Upper lobe of right lung (tissue), 1 donor: Measurements from ENCODE around the gene NDUFB7. TPM values are rescaled to one million over a fixed set of nuclear protein-coding genes. Genes with fewer than 3 reads are reported as not detected.
A peak's percentile ranks its signal among the peaks of the same experiment; 100 is the strongest.
"Not testable (repeated sequence)": the region's sequence is repeated elsewhere in the genome, so short reads cannot be mapped to it uniquely, and the experiment has no call there.

ENCODE experiments used
- ATAC-seq: fragments of 200-7000 bp; cut with Tn5 transposase; one replicate; pipeline ENCODE4 v1.9.1; 2020; ENCODE audit warnings: mild to moderate bottlenecking, moderate library complexity
- DNase-seq: peaks from one replicate; pipeline ENCODE4 v3.0.0-alpha.2; 2020
- H3K27ac ChIP-seq: fragments of 200-600 bp; one replicate; pipeline ENCODE4 v1.8.0; 2022
- H3K27me3 ChIP-seq: fragments of 200-600 bp; one replicate; pipeline ENCODE4 v1.8.0; 2022; ENCODE audit warnings: mild to moderate bottlenecking
- H3K36me3 ChIP-seq: fragments of 200-600 bp; one replicate; pipeline ENCODE4 v1.8.0; 2022
- H3K4me1 ChIP-seq: fragments of 200-600 bp; one replicate; pipeline ENCODE4 v1.8.0; 2022
- H3K4me3 ChIP-seq: fragments of 200-600 bp; one replicate; pipeline ENCODE4 v1.8.0; 2022; ENCODE audit warnings: mild to moderate bottlenecking
- H3K9me3 ChIP-seq: fragments of 200-600 bp; one replicate; pipeline ENCODE4 v1.8.0; 2022
- intact Hi-C: fragments of 100-400 bp; cut with DNase I; formaldehyde crosslinking; loops from one replicate; pipeline ENCODE4 v1.11.0; 2022
- total RNA-seq: library from RNA; stranded (reverse); fragmentation: NEBNext Ultra II Directional; extraction: Animal tissue kit (Norgen Biotek cat#: 25700); gene quantifications from one replicate; pipeline ENCODE4 v1.2.1, GENCODE V29; 2021
- TF ChIP-seq, protein P1 (sequence below): fragments of 200-600 bp; IDR thresholded peaks from one replicate; pipeline ENCODE4 v1.8.0; 2022; ENCODE audit warnings: antibody characterized with exemption
- donor health status: DM: no; HTN: yes; CAD: no; lungs with severe emphysema.

NDUFB7 gene
- total RNA-seq, 1 donor from 2014 or later: 113 TPM

DNA sequence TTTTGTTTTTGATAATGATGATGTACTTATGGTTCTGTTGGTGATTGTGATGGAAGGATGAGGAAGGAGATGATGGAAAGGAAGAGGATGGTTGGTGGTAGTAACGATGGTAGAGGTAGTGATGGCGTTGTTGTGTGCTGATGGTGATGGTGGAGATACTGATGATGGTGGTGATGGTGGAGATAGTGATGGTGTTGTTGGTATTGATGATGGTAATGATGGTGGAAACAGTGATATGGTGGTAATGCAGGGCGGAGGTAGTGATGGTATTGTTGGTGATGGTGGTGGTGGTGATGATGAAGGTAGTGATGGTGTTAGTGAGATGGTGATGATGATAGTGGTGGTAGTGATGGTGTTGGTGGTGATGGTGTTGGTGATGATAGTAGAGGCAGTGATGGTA lies 23.7 kb upstream of the NDUFB7 start:
- Histone ChIP-seq H3K36me3 (no peaks in the 10 kb centered on the region), H3K4me1 (no peaks in the 10 kb centered on the region), H3K9me3 (no peaks in the 10 kb centered on the region), H3K27me3 (peaks cover 7% of the 10 kb centered on the region), H3K27ac (no peak overlapping the region), H3K4me3 (no peak overlapping the region)
- TF ChIP-seq, protein P1, sequence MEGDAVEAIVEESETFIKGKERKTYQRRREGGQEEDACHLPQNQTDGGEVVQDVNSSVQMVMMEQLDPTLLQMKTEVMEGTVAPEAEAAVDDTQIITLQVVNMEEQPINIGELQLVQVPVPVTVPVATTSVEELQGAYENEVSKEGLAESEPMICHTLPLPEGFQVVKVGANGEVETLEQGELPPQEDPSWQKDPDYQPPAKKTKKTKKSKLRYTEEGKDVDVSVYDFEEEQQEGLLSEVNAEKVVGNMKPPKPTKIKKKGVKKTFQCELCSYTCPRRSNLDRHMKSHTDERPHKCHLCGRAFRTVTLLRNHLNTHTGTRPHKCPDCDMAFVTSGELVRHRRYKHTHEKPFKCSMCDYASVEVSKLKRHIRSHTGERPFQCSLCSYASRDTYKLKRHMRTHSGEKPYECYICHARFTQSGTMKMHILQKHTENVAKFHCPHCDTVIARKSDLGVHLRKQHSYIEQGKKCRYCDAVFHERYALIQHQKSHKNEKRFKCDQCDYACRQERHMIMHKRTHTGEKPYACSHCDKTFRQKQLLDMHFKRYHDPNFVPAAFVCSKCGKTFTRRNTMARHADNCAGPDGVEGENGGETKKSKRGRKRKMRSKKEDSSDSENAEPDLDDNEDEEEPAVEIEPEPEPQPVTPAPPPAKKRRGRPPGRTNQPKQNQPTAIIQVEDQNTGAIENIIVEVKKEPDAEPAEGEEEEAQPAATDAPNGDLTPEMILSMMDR: no peak
- intact Hi-C loops: no loop called here
- no peak for ATAC-seq
- no peak for DNase-seq

DNA sequence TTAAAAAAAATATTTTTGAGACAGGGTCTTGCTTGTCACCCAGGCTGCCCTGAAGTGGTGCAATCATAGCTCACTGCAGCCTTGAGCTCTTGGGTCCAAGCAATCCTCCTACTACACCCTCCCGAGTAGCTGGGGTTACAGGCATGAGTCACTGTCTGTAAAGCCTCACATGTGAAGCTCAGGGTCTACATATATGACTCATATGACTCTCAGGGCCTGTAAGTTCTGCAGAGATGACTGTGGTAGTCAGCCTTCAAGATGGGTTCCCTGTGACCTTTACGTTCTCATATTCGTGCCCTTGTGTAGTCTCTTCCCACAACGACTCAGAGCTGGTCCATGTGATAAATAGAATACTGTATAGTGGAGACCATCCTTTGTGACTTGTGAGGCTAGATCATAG lies 17.6 kb upstream of the NDUFB7 start:
- H3K27ac ChIP-seq, H3K4me1 ChIP-seq, H3K9me3 ChIP-seq, DNase-seq, H3K27me3 ChIP-seq, H3K36me3 ChIP-seq, ATAC-seq, intact Hi-C loops, H3K4me3 ChIP-seq: not testable (repeated sequence)

DNA sequence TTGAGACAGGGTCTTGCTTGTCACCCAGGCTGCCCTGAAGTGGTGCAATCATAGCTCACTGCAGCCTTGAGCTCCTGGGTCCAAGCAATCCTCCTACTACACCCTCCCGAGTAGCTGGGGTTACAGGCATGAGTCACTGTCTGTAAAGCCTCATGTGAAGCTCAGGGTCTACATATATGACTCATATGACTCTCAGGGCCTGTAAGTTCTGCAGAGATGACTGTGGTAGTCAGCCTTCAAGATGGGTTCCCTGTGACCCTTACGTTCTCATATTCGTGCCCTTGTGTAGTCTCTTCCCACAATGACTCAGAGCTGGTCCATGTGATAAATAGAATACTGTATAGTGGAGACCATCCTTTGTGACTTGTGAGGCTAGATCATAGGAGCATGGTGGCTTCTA lies 13.3 kb upstream of the NDUFB7 start:
- H3K27me3 ChIP-seq, H3K4me1 ChIP-seq, H3K9me3 ChIP-seq, DNase-seq, H3K36me3 ChIP-seq, intact Hi-C loops, H3K4me3 ChIP-seq, H3K27ac ChIP-seq: not testable (repeated sequence)
- peak; percentile 48 for ATAC-seq

DNA sequence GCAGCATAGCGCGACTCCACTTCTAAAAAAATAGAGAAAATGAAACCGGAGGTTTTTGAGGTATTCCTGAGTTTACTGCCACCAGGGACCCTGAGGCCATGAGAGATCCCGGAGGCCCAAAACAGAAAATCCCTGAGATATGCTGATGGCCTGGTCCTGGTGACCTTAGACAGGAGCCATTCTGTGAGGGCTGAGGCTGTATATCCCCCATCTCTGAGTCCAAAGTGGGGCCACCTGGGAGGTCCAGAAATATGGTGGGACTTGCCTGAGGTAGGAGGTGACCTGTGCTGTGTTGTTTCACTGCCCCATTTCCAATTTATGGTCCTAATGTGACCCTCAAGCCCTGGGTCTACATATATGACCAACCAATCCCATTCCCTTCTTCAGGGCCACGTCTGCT lies 12.5 kb upstream of the NDUFB7 start:
- H3K36me3 ChIP-seq, H3K27me3 ChIP-seq, DNase-seq, H3K9me3 ChIP-seq, H3K4me3 ChIP-seq, H3K4me1 ChIP-seq, ATAC-seq, H3K27ac ChIP-seq, intact Hi-C loops: not testable (repeated sequence)

DNA sequence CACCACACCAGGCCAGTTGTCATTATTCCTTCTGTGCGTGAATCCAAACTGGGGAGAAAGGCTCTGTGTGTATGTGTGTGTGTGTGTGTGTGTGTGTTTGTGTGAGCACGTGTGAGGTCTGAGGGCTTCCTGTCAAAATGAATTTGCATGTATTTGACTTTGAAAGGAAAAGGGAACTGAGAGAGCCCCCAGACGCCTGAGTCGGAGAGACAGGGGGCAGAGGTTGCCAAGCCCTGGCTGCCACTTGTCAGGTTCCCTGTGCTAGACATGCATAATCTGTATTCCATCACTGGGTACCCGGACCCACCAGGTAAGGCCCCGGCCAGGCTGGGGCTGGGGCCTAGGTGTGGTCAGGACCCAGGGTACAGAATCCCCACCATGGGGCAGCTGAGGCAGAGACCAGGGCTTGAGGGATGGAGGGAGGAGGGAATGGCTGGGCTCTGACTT lies 11.1 kb upstream of the NDUFB7 start, which contains the start of gene CLEC17A:
TSS of gene CLEC17A (plus strand) at position 191 of the 447 bp plus-strand sequence. CDS start at position 268, 77 bp downstream.
- TF ChIP-seq, protein P1: no peak
- no peak for ATAC-seq

DNA sequence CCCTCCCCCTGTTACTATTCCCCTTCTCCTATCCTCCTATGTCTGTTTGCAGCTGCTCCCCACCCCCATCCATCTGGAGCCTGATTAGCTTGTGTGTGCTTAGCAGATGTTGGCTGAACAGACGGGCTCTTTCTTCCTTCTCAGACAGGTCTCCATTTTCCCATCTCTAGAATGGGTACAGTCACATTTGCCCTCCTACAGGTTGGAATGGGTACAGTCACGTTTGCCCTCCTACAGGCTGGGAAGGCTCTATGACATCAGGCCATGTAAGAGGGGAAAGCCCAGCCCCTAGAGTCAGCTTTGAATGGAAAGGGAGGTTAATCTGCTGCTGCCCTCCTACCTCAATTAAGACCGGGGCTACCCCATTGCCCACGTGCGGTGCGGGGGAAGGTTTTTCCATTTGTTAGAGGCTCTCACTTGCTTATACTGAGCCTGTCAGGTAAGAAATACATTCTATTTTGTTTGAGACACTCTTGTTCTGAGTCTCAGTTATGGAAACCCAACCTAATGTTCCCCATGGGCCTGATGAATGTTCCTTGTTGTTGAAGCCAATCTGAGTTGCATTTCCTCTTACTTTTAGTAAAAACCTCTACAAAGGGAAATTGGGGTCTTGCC lies 8.9 kb upstream of the NDUFB7 start:
- H3K36me3 ChIP-seq: no peaks in the 10 kb centered on the region
- TF ChIP-seq, protein P1: no peak
- H3K4me1 ChIP-seq: no peaks in the 10 kb centered on the region
- H3K9me3 ChIP-seq: no peaks in the 10 kb centered on the region
- DNase-seq: no peak
- no peak overlapping the region for H3K4me3 ChIP-seq
- intact Hi-C loops: no loop called here
- H3K27me3 ChIP-seq: no peaks in the 10 kb centered on the region
- no peak for ATAC-seq
- no peak overlapping the region for H3K27ac ChIP-seq

More for the DNA sequence above, 11.1 kb upstream of the NDUFB7 start, which contains the start of gene CLEC17A:
- no peaks in the 10 kb centered on the region for H3K9me3 ChIP-seq
- no peaks in the 10 kb centered on the region for H3K36me3 ChIP-seq
- H3K27me3 ChIP-seq: no peaks in the 10 kb centered on the region
- H3K27ac ChIP-seq: no peak within 1 kb of the TSS
- DNase-seq: no peak
- H3K4me1 ChIP-seq: no peaks in the 10 kb centered on the region
- intact Hi-C loops: no loop called here
- no peak within 1 kb of the TSS for H3K4me3 ChIP-seq

DNA sequence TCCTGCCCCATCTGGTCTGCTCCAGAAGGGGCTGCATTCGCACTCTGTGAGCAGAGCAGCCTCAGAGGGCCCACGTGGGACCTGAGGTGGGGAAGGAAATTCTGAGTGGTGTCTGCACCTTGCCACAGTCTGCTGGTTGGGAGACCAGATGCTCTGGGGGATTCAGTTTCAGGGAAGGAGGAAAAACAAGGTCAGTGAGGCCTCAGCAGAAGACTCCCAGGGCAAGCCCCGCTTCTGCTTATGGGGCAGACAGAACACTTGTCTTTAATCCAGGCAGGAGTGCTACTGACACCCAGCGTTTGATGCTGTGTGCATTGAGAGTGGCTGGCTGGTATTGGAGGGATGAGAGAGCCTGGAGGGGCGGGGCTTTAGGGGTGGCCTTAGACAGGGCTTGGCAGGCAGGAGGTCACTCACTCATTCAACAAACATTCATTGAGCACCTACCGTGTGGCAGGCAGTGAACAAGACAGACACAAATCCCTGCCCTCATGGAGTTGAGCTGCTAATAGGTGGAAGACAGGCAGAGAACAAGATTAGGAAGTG lies 6.1 kb upstream of the NDUFB7 start:
- Histone ChIP-seq H3K4me1 (peaks cover 8% of the 10 kb centered on the region), H3K4me3 (no peak overlapping the region), H3K27me3 (no peaks in the 10 kb centered on the region), H3K36me3 (no peaks in the 10 kb centered on the region), H3K27ac (no peak overlapping the region), H3K9me3 (no peaks in the 10 kb centered on the region)
- TF ChIP-seq, protein P1: no peak
- no peak for ATAC-seq
- intact Hi-C loops: no loop called here
- no peak for DNase-seq
